Measurements from ENCODE around the gene OPN5.

- no peak for TF ChIP-seq CTCF (IDR thresholded peaks at IDR 0.05; ENCODE audit: low read length)
- TF ChIP-seq EZH2 (optimal IDR thresholded peaks at IDR 0.05; ENCODE audit: low read depth, low read length) = no peak
Measured at GRCh38 chr6:47822856-47823554, 41.2 kb downstream of the OPN5 start.

Data from MM.1S (cell line).